WTC11 (cell line): ENCODE measurements around the gene COX19. TPM values are rescaled to one million over a fixed set of nuclear protein-coding genes. Genes with fewer than 3 reads are reported as not detected.

Experiments used
- ATAC-seq: fragments of 200-7000 bp; cut with Tn5 transposase; 2 replicates; pipeline ENCODE4 v1.10.0; 2021; ENCODE audit warnings: mild to moderate bottlenecking, moderate library complexity
- CTCF ChIA-PET: fragments of 300-600 bp; sonication (Branson Sonifier 250); formaldehyde crosslinking; loops from one replicate; lab custom pipeline; 2021; ENCODE audit warnings: antibody characterized with exemption; lab: Charles Lee
- POLR2A ChIA-PET: fragments of 350-600 bp; sonication (Branson Sonifier 250); formaldehyde crosslinking; loops from one replicate; lab custom pipeline; 2021; ENCODE audit warnings: antibody characterized with exemption; lab: Charles Lee
- DNase-seq: peaks from one replicate; pipeline ENCODE4 v3.0.0; 2021; ENCODE audit warnings: low spot score
- H3K27ac Mint-ChIP-seq: 2 replicates; pipeline ENCODE4 v1.8.0; 2021; ENCODE audit warnings: mixed read lengths
- H3K27me3 Mint-ChIP-seq: 2 replicates; pipeline ENCODE4 v1.8.0; 2021; ENCODE audit warnings: low read depth, mild to moderate bottlenecking, moderate library complexity, mixed read lengths
- H3K36me3 Mint-ChIP-seq: 2 replicates; pipeline ENCODE4 v1.8.0; 2021; ENCODE audit warnings: mixed read lengths
- H3K4me1 Mint-ChIP-seq: 2 replicates; pipeline ENCODE4 v1.8.0; 2022; ENCODE audit warnings: mixed read lengths
- H3K4me3 Mint-ChIP-seq: 2 replicates; pipeline ENCODE4 v1.8.0; 2021; ENCODE audit warnings: mild to moderate bottlenecking, moderate library complexity, mixed read lengths
- H3K9me3 Mint-ChIP-seq: 2 replicates; pipeline ENCODE4 v1.8.0; 2021; ENCODE audit warnings: mixed read lengths
- AFF4 ChIP-seq: sonication (generic); formaldehyde crosslinking; IDR thresholded peaks from 2 replicates; pipeline ENCODE4 v1.8.1; 2023; ENCODE audit warnings: mild to moderate bottlenecking, missing genetic modification reagents, borderline replicate concordance
- ATF1 ChIP-seq: sonication (generic); formaldehyde crosslinking; IDR thresholded peaks from 2 replicates; pipeline ENCODE4 v1.8.1; 2023; ENCODE audit warnings: mild to moderate bottlenecking, moderate library complexity, missing genetic modification reagents
- CDX4 ChIP-seq: fragments of 250-450 bp; sonication (Bioruptor Pico); IDR thresholded peaks from 2 replicates; pipeline ENCODE4 v1.9.0; 2021; ENCODE audit warnings: moderate library complexity, mild to moderate bottlenecking, inconsistent platforms, borderline replicate concordance
- CREB1 ChIP-seq: sonication (generic); formaldehyde crosslinking; IDR thresholded peaks from 2 replicates; pipeline ENCODE4 v1.8.0; 2023; ENCODE audit warnings: mild to moderate bottlenecking, missing genetic modification reagents
- E2F5 ChIP-seq: sonication (generic); formaldehyde crosslinking; IDR thresholded peaks from 2 replicates; pipeline ENCODE4 v1.8.1; 2022; ENCODE audit warnings: mild to moderate bottlenecking, moderate library complexity, missing genetic modification reagents
- JUN ChIP-seq: sonication (generic); formaldehyde crosslinking; IDR thresholded peaks from 2 replicates; pipeline ENCODE4 v1.8.0; 2023; ENCODE audit warnings: mild to moderate bottlenecking, missing genetic modification reagents
- MLX ChIP-seq: sonication (generic); formaldehyde crosslinking; IDR thresholded peaks from 2 replicates; pipeline ENCODE4 v1.8.1; 2023; ENCODE audit warnings: mild to moderate bottlenecking, missing genetic modification reagents, moderate library complexity
- MXD4 ChIP-seq: fragments of 250-450 bp; sonication (Bioruptor Pico); IDR thresholded peaks from 2 replicates; pipeline ENCODE4 v1.8.0; 2021; ENCODE audit warnings: mild to moderate bottlenecking, moderate library complexity, borderline replicate concordance
- NR1H2 ChIP-seq: sonication (generic); formaldehyde crosslinking; IDR thresholded peaks from 2 replicates; pipeline ENCODE4 v1.9.0; 2021; ENCODE audit warnings: mild to moderate bottlenecking, moderate library complexity, missing genetic modification reagents
- NR2C2 ChIP-seq: sonication (generic); formaldehyde crosslinking; IDR thresholded peaks from 2 replicates; pipeline ENCODE4 v1.8.0; 2022; ENCODE audit warnings: mild to moderate bottlenecking, missing genetic modification reagents
- SP1 ChIP-seq: sonication (generic); formaldehyde crosslinking; conservative IDR thresholded peaks from 2 replicates; pipeline ENCODE4 v1.8.1; 2022; ENCODE audit warnings: missing genetic modification reagents
- ZNF425 ChIP-seq: fragments of 250-450 bp; sonication (Bioruptor Pico); conservative IDR thresholded peaks from 2 replicates; pipeline ENCODE4 v1.9.0; 2021; ENCODE audit warnings: mild to moderate bottlenecking
- total RNA-seq: library from RNA; stranded (reverse); gene quantifications from 3 replicates; pipeline ENCODE4 v1.2.3, GENCODE V29; 2021
- TF ChIP-seq, protein P1 (sequence below): sonication (generic); formaldehyde crosslinking; IDR thresholded peaks from 2 replicates; pipeline ENCODE4 v1.8.0; 2022; ENCODE audit warnings: mild to moderate bottlenecking, missing genetic modification reagents
- TF ChIP-seq, protein P2 (sequence below): sonication (generic); formaldehyde crosslinking; IDR thresholded peaks from 2 replicates; pipeline ENCODE4 v1.8.1; 2022; ENCODE audit warnings: missing genetic modification reagents, borderline replicate concordance
- TF ChIP-seq, protein P3 (sequence below): sonication (generic); formaldehyde crosslinking; conservative IDR thresholded peaks from 2 replicates; pipeline ENCODE4 v1.8.1; 2023; ENCODE audit warnings: mild to moderate bottlenecking, low read depth, missing genetic modification reagents, moderate library complexity

COX19 gene
- total RNA-seq, 1 experiment from 2014 or later = 13.2 TPM

- TF ChIP-seq NR1H2 (CRISPR knock-in tag) = no peak
- no peak for TF ChIP-seq JUN (CRISPR knock-in tag)
- no peak for TF ChIP-seq AFF4 (CRISPR knock-in tag)
Measured at GRCh38 chr7:947391-948210, 27.7 kb downstream of the COX19 start (continued).

DNA sequence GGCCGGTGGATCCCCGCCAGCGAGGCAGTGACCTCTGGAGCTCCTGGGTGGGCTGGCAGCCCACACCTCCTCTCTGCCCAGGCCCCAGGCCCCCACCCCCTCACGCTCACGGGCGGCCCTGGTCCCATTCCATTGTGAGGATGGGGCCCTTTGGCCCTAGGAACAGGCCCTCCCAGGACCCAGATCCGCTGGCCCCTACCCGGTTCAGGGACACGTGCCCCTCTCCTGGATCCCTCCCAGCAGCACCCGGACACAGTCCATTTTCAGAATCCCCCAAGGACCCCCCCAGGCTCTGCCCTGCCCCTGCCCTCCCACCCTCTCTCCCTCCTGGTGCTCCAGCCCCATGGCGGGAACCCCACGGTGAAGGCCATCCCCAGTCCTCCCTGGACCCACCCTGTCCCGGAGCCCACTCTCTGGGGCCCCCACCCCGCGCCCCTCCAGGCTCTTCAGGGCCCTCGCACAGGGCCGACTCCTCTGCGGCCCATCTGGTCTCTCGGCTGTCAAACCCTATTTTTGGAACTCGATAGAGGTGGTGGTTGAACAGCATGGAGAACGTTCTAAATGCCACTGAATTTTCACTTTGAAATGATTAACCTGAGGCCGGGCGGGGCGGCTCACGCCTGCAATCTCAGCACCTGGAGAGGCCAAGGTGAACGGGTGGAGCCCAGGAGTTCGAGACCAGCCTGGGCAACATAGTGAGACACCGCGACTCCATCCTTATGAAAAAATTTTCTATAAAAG is 28.9 kb downstream of the COX19 start:
- DNase-seq = no peak
- CTCF ChIA-PET = interaction anchor here (0.6 to 1.3 kb wide), 5 partner anchors 10 to 47 kb away, joined by 3 to 4 read pairs (median 3); no protein-coding TSS in a partner anchor
- Mint-ChIP-seq H3K4me1 (peaks cover 13% of the 10 kb centered on the region), H3K27me3 (peaks cover 14% of the 10 kb centered on the region), H3K36me3 (no peaks in the 10 kb centered on the region)
- POLR2A ChIA-PET = interaction anchor here (1.2 to 1.8 kb wide), 2 partner anchors 28 to 47 kb away, joined by 3 to 4 read pairs; no protein-coding TSS in a partner anchor
- TF ChIP-seq ATF1 (CRISPR knock-in tag) (no peak), E2F5 (no peak), MLX (CRISPR knock-in tag) (no peak), JUN (CRISPR knock-in tag) (no peak), NR1H2 (CRISPR knock-in tag) (no peak), MXD4 (CRISPR knock-in tag) (no peak), NR2C2 (CRISPR knock-in tag) (no peak), SP1 (CRISPR knock-in tag) (no peak), CDX4 (CRISPR knock-in tag) (no peak), CREB1 (CRISPR knock-in tag) (no peak), ZNF425 (CRISPR knock-in tag) (no peak)
- TF ChIP-seq, protein P1, sequence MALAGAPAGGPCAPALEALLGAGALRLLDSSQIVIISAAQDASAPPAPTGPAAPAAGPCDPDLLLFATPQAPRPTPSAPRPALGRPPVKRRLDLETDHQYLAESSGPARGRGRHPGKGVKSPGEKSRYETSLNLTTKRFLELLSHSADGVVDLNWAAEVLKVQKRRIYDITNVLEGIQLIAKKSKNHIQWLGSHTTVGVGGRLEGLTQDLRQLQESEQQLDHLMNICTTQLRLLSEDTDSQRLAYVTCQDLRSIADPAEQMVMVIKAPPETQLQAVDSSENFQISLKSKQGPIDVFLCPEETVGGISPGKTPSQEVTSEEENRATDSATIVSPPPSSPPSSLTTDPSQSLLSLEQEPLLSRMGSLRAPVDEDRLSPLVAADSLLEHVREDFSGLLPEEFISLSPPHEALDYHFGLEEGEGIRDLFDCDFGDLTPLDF = no peak
- TF ChIP-seq, protein P2, sequence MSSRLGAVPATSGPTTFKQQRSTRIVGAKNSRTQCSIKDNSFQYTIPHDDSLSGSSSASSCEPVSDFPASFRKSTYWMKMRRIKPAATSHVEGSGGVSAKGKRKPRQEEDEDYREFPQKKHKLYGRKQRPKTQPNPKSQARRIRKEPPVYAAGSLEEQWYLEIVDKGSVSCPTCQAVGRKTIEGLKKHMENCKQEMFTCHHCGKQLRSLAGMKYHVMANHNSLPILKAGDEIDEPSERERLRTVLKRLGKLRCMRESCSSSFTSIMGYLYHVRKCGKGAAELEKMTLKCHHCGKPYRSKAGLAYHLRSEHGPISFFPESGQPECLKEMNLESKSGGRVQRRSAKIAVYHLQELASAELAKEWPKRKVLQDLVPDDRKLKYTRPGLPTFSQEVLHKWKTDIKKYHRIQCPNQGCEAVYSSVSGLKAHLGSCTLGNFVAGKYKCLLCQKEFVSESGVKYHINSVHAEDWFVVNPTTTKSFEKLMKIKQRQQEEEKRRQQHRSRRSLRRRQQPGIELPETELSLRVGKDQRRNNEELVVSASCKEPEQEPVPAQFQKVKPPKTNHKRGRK = no peak
- TF ChIP-seq, protein P3, sequence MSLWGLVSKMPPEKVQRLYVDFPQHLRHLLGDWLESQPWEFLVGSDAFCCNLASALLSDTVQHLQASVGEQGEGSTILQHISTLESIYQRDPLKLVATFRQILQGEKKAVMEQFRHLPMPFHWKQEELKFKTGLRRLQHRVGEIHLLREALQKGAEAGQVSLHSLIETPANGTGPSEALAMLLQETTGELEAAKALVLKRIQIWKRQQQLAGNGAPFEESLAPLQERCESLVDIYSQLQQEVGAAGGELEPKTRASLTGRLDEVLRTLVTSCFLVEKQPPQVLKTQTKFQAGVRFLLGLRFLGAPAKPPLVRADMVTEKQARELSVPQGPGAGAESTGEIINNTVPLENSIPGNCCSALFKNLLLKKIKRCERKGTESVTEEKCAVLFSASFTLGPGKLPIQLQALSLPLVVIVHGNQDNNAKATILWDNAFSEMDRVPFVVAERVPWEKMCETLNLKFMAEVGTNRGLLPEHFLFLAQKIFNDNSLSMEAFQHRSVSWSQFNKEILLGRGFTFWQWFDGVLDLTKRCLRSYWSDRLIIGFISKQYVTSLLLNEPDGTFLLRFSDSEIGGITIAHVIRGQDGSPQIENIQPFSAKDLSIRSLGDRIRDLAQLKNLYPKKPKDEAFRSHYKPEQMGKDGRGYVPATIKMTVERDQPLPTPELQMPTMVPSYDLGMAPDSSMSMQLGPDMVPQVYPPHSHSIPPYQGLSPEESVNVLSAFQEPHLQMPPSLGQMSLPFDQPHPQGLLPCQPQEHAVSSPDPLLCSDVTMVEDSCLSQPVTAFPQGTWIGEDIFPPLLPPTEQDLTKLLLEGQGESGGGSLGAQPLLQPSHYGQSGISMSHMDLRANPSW (CRISPR knock-in tag) = no peak
- TF ChIP-seq, all 79 proteins: peak for 0
- Mint-ChIP-seq H3K9me3 (no peaks in the 10 kb centered on the region), H3K27ac (no peak overlapping the region), H3K4me3 (no peak overlapping the region)
- no peak for ATAC-seq
